Skin epidermis (tissue), 12 donors: ENCODE measurements around the gene MACROD2.

Source experiments
- H3K27ac ChIP-seq, 21 experiments: fragments of 200-600 bp; sonication (generic) in 11 of 21; one replicate each; pipeline ENCODE4 v1.5.0; 2020; ENCODE audit warnings: mild to moderate bottlenecking in 3 of 21, inconsistent platforms in 2 of 21, moderate library complexity in 2 of 21
- H3K4me3 ChIP-seq, 7 experiments: fragments of 200-600 bp; sonication (generic) in 2 of 7; one replicate each; pipeline ENCODE4 v1.5.0; 2020; ENCODE audit warnings: inconsistent platforms in 2 of 7, mild to moderate bottlenecking in 2 of 7, moderate library complexity in 1 of 7

The MACROD2 gene

DNA sequence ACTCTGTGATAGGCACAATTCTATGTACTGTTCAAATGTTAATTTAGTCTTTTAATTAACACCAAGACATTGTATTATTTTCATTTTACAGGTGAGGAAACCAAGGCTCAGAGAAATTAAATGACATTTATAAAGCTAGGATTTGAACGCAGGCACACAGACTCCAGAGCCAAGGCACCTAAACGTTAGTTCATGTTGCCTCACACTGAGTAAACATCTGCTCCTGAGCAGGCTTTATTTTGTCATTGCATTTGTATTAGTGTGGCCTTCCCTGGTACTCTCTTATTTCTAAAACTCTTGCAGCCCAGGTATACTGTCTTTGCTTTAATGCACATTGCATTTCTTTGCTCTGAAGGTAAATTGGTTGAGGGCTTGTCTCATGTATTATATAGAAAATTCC, 605.2 kb downstream of the MACROD2 start:
- no peak overlapping the region for H3K27ac ChIP-seq
- H3K4me3 ChIP-seq: no peak overlapping the region

- no peak overlapping the region for H3K27ac ChIP-seq
- no peak overlapping the region for H3K4me3 ChIP-seq
Measured at GRCh38 chr20:14604143-14604542, 608.8 kb downstream of the MACROD2 start.

DNA sequence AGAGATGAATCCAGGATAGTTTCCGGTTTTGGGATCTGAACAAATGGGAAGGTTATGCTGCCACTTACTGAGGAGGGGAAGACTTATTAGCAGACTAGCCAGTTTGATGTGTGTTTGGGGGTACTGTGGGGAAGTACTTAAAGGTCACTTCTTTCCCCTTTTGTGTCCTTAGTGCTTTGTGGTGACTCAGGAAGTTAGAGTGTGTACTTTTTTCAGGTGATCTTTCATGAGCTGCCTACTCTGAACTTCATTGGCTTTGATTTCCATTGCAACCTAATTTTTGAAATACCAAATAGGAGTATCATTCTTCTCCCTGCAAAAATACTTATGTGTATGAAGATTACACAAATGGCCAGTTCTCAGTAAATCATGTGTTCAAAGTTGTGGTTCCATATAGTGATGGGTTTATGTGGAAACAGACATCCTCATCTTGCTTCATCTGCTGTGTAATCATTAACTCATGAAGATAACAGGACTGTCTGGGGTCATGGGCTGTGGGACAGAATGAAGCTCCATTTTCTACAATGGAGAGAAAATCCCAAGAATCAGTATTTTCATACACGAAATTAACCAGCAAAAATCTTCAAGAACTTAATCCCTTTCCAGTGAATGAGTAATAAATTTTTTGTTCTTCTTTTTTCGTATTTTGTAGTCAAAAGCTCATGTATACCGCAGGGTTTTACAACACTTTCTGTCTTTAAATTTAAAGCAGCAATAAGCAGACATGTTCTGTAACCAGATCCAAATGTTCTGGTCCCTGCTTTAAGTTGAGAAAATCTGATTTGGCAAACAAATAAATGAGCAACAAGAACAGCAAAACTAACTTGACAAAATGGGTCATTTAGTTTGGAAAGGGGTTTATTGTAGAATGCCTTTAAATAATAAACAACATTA, 614.3 kb downstream of the MACROD2 start:
- Histone ChIP-seq H3K4me3 (no peak overlapping the region), H3K27ac (no peak overlapping the region)

DNA sequence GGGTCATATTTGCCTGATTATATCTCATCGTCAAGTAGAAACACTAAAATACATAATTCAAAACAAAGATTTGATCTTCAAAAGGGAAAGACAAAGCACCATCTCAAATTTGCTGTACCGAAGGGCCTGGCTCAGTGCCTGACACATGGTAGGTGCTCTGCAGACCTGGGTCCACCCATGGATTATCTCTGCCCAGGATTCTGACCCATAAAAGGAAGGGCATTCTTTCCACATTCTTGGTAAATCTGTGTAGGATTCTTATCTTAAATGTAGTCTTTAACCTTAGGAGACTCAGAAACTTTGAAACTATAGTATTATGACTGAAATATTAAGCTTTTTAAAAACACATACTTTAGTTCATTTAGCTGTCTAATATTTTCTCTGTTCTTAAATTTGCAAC, 616.2 kb downstream of the MACROD2 start:
- no peak overlapping the region for H3K27ac ChIP-seq
- H3K4me3 ChIP-seq: no peak overlapping the region

- H3K27ac ChIP-seq: no peak overlapping the region
- no peak overlapping the region for H3K4me3 ChIP-seq
Measured at GRCh38 chr20:14612391-14612790, 617.1 kb downstream of the MACROD2 start.

GRCh38 chr20:14616003-14616402, 620.7 kb downstream of the MACROD2 start:
- Histone ChIP-seq H3K4me3 (no peak overlapping the region), H3K27ac (no peak overlapping the region)

DNA sequence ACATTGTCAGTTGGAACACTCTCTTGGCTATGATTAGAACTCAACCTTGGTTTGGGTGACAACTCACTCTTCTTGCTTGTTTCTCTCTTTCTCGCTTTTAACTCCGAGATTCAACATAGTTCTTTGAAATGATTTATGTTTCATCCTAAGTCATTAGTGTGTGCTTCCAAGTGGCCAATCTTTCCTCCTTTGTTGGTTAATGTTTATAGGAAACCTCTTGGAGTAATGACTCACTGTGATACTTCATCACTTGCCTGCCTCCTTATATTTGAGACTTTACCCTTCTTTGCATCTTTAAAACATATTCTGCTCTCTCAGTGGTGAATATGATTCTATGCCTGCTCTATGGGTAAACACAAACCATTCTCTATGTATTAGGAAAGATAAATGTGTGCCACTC, 621.8 kb downstream of the MACROD2 start:
- H3K4me3 ChIP-seq: no peak overlapping the region

GRCh38 chr20:14619411-14619810, 624.1 kb downstream of the MACROD2 start:
- no peak overlapping the region for H3K4me3 ChIP-seq
- no peak overlapping the region for H3K27ac ChIP-seq

More for the DNA sequence above, 621.8 kb downstream of the MACROD2 start:
- no peak overlapping the region for H3K27ac ChIP-seq

GRCh38 chr20:14622796-14623195, 627.5 kb downstream of the MACROD2 start:
- Histone ChIP-seq H3K27ac (no peak overlapping the region), H3K4me3 (no peak overlapping the region)

GRCh38 chr20:14631011-14631410, 635.7 kb downstream of the MACROD2 start:
- Histone ChIP-seq H3K4me3 (no peak overlapping the region), H3K27ac (no peak overlapping the region)

DNA sequence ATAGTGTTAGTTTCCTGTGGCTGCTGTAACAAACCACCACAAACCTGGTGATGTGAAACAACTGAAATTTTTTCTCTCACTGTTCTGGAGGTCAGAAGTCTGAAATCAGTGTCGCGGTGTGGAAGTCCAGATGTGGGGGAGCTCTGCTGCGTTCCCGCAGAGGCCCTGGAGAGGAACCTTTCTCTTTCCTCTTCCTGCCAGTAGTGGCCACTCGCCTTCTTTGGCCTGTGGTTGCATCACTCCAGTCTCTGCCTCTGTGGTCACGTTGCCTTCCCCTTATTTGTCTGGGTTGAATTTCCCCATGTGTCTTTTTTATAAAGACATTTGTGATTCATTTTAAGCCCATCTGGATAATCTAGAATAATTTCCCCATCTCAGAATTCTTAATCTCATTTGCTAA, 637.6 kb downstream of the MACROD2 start:
- Histone ChIP-seq H3K27ac (no peak overlapping the region), H3K4me3 (no peak overlapping the region)

DNA sequence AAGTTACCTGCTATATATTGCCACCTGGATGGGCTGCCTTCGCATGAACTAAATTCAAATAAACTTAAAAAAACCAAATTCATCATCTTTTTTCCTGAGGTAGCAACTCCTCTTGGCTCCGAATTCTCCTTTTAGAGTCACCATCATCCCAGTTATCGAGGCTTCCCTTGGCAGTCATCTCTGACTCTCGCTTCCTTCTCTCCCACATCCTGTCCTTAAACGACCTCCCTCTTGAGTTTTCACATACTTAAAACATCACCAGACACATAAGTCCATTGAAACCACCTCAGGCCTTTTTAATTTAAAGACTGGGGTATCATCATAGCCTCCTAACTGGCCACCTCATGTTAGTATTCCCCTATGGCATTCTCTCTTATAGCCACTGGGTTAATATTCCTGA, 638.2 kb downstream of the MACROD2 start:
- H3K27ac ChIP-seq: peak overlapping the region in 1 of 21 experiments; percentile 15
- H3K4me3 ChIP-seq: no peak overlapping the region

GRCh38 chr20:14634665-14635064, 639.3 kb downstream of the MACROD2 start:
- Histone ChIP-seq H3K4me3 (no peak overlapping the region), H3K27ac (peak overlapping the region in 2 of 21 experiments; percentile 15 to 23)

DNA sequence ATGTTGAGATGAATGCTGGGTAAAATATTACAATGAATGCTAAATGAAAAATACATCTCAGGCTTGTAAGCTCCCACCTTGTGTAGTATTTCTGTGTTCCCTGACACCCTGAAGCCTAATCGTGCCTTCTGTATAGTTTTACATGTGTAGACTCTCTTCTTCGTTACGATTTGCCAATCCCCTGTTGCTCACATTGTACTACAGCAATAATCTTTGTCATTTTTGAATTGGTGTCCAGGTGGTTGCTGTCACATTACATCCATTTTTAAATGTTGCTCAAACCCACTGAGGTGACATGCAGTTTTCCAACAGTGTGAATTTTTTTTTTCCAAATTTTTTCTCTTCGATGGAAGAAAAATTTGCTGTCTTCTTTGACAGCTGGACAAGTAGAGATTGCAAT, 642.1 kb downstream of the MACROD2 start:
- H3K27ac ChIP-seq: no peak overlapping the region
- no peak overlapping the region for H3K4me3 ChIP-seq

- no peak overlapping the region for H3K4me3 ChIP-seq
- H3K27ac ChIP-seq: no peak overlapping the region
Measured at GRCh38 chr20:14643146-14643545, 647.8 kb downstream of the MACROD2 start.

- Histone ChIP-seq H3K4me3 (no peak overlapping the region), H3K27ac (no peak overlapping the region)
Measured at GRCh38 chr20:14643556-14643955, 648.2 kb downstream of the MACROD2 start.

DNA sequence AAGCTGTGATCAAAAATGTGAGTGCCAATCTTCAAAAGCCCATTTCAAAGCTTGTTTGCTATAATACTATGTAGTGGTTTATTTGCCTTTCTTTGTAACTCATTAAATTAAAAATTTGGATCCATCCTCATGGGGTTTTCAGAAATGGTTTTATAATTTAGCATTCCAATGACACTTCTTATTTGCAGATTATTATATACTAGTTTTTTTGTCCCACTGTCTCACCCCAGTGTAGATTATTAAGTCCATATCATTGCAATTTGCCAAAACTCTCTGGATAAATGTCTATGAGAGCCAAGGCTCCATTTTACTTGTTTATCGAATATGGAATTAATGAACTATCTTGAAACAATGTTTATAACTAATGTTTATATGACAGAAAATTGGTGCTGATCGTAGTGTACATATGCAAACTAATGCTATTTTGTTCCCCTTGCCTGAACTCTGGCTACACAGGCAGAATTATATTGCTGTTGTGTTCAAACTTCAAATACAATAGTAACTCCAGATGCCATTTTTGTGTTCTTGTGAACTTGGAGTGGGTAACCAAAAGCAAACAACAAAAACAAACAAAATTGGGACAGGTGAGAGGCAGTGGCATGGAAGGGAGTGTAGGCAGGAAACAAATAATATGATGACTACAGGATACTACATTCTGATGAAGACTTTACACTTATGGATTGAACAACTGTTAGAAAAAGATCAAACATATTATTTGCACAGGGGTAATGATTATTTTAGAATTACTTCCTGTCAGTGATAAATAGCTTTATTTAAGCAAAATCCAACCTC, 649.2 kb downstream of the MACROD2 start:
- no peak overlapping the region for H3K4me3 ChIP-seq
- no peak overlapping the region for H3K27ac ChIP-seq

DNA sequence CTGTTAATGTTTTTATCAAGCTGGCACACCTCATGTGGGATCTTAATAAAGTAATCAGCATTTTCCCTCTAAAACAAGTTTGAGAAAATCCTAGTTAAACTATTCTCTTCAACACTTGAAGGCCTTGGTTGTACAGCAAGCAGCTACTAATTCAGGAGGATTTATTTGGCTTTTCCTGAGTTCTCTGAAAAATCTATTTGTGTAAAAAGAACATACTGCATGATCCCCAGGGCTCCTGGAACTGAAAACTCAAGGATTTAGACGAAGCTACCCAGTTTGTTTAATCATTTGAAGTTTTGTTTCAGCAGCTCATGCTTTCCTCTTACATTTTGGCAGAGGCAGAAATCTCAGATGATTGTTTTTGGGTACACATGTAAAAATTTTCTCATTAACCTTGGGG, 651.7 kb downstream of the MACROD2 start:
- no peak overlapping the region for H3K27ac ChIP-seq
- no peak overlapping the region for H3K4me3 ChIP-seq

DNA sequence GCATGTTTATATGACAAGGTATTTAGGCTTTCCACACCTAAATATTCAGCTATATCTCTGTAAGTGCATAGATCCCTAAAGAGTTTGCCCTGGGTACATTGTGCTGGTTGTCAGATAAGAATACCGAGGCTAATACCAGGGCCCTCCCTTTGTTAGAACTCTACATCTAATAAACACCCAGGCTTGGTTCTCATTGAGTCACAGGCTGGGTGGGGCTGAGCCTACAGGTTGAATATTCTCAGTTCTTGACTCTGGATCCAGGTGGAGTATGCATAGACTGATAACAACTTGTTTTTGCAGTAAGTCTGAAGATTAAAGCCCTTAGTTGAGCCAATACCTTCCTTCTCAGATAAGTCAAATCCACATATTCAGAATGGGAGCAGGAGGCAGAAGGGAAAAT, 654.3 kb downstream of the MACROD2 start:
- H3K27ac ChIP-seq: no peak overlapping the region
- no peak overlapping the region for H3K4me3 ChIP-seq

GRCh38 chr20:14657266-14658005, 662.1 kb downstream of the MACROD2 start:
- Histone ChIP-seq H3K27ac (no peak overlapping the region), H3K4me3 (no peak overlapping the region)
